A549 (cell line): Measurements from ENCODE around the gene GLIS1. TPM values are rescaled to one million over a fixed set of nuclear protein-coding genes. Genes with fewer than 3 reads are reported as not detected.

Experiments used
- ATAC-seq, 2 experiments: fragments of 200-7000 bp in 1 of 2; fragments of >200 bp in 1 of 2; cut with Nextera tagmentation in 1 of 2; cut with Tn5 transposase in 1 of 2; 3 replicates each; pipeline versions ENCODE4 v1.8.0 to v1.9.1; 2018 to 2020; ENCODE audit warnings: mild to moderate bottlenecking in 1 of 2, moderate library complexity in 1 of 2
- CTCF ChIA-PET: fragments of 300-600 bp; sonication (Branson Sonifier 250); formaldehyde crosslinking; extraction: SDS; loops from one replicate; lab custom pipeline; 2021; ENCODE audit warnings: antibody characterized with exemption, inconsistent platforms; lab: Yijun Ruan, JAX
- POLR2A ChIA-PET: fragments of 350-600 bp; formaldehyde crosslinking; extraction: SDS; loops from one replicate; lab custom pipeline; 2021; ENCODE audit warnings: antibody characterized with exemption, inconsistent platforms; lab: Yijun Ruan, JAX
- DNase-seq, 2 experiments: peaks; one replicate each; pipeline versions ENCODE4 v3.0.0 to v3.0.0-alpha.2; 2011 to 2016; ENCODE audit warnings: low read depth in 1 of 2, low spot score in 1 of 2
- FAIRE-seq: peaks from 2 replicates; lab custom pipeline; 2011; peaks lifted over from hg19 to GRCh38; lab: Jason Lieb, UNC
- H3K27ac ChIP-seq, 2 experiments: fragments of >200 bp; sonication (Bioruptor Twin); formaldehyde crosslinking; 3 replicates each; pipeline ENCODE4 v1.5.1; 2016 to 2017
- H3K4me1 ChIP-seq: fragments of >200 bp; sonication (Bioruptor Twin); formaldehyde crosslinking; 3 replicates; pipeline ENCODE4 v1.6.1; 2016
- H3K4me2 ChIP-seq: fragments of >200 bp; sonication (Bioruptor Twin); formaldehyde crosslinking; 3 replicates; pipeline ENCODE4 v1.6.1; 2016
- H3K4me3 ChIP-seq: fragments of >200 bp; sonication (Bioruptor Twin); formaldehyde crosslinking; 3 replicates; pipeline ENCODE4 v1.5.1; 2016
- H3K9me3 ChIP-seq: fragments of >200 bp; sonication (Bioruptor Twin); formaldehyde crosslinking; 3 replicates; pipeline ENCODE4 v1.6.1; 2016
- ATOH8 ChIP-seq: fragments of 250-450 bp; sonication (Bioruptor Pico); IDR thresholded peaks from 2 replicates; pipeline ENCODE4 v1.5.0; 2020; ENCODE audit warnings: low read depth, mild to moderate bottlenecking, moderate library complexity
- CBX2 ChIP-seq: fragments of 200-600 bp; sonication (generic); IDR thresholded peaks from 2 replicates; pipeline ENCODE4 v1.6.1; 2016; ENCODE audit warnings: low read depth, mild to moderate bottlenecking, borderline replicate concordance
- CBX8 ChIP-seq: fragments of 200-600 bp; sonication (generic); IDR thresholded peaks from 2 replicates; pipeline ENCODE4 v1.6.1; 2016
- CHD4 ChIP-seq: fragments of 200-600 bp; sonication (generic); IDR thresholded peaks from 2 replicates; pipeline ENCODE4 v1.6.1; 2016; ENCODE audit warnings: antibody characterized with exemption, mild to moderate bottlenecking, borderline replicate concordance
- CTCF ChIP-seq: fragments of >200 bp; sonication (Bioruptor Twin); formaldehyde crosslinking; IDR thresholded peaks from 3 replicates; pipeline ENCODE4 v1.5.1; 2016
- EHF ChIP-seq: fragments of 250-450 bp; sonication (Bioruptor Pico); IDR thresholded peaks from 2 replicates; pipeline ENCODE4 v1.5.0; 2020; ENCODE audit warnings: mild to moderate bottlenecking
- EP300 ChIP-seq, 2 experiments: fragments of >200 bp; sonication (Bioruptor Twin); formaldehyde crosslinking; IDR thresholded peaks; 2 replicates in 1 of 2; 3 replicates in 1 of 2; pipeline ENCODE4 v1.6.1; 2016 to 2017
- FOSB ChIP-seq: fragments of 250-450 bp; sonication (Bioruptor Pico); IDR thresholded peaks from 2 replicates; pipeline ENCODE4 v1.5.0; 2020; ENCODE audit warnings: mild to moderate bottlenecking, moderate library complexity
- FOSL2 ChIP-seq, 2 experiments: fragments of 450-650 bp in 1 of 2; fragments of >200 bp in 1 of 2; sonication (Bioruptor Twin) in 1 of 2; formaldehyde crosslinking; IDR thresholded peaks; 2 replicates each; pipeline versions ENCODE4 v1.5.0 to v1.6.1; 2016 to 2020; ENCODE audit warnings: mild to moderate bottlenecking in 1 of 2, moderate library complexity in 1 of 2
- HDAC2 ChIP-seq: fragments of 200-600 bp; sonication (generic); IDR thresholded peaks from 2 replicates; pipeline ENCODE4 v1.6.1; 2016
- HEYL ChIP-seq: fragments of 250-450 bp; sonication (Bioruptor Pico); IDR thresholded peaks from 2 replicates; pipeline ENCODE4 v1.8.0; 2021; ENCODE audit warnings: mild to moderate bottlenecking, moderate library complexity
- HOXB13 ChIP-seq: fragments of 250-450 bp; sonication (Bioruptor Pico); IDR thresholded peaks from 2 replicates; pipeline ENCODE4 v1.5.0; 2020; ENCODE audit warnings: low read depth, mild to moderate bottlenecking, moderate library complexity
- MAFK ChIP-seq: fragments of 450-650 bp; IDR thresholded peaks from 2 replicates; pipeline ENCODE4 v1.6.1; 2014; ENCODE audit not compliant: partially characterized antibody
- MAZ ChIP-seq: fragments of 150-350 bp; IDR thresholded peaks from 2 replicates; pipeline ENCODE4 v1.6.1; 2014; ENCODE audit warnings: antibody characterized with exemption, low read depth, low read length, borderline replicate concordance
- MYC ChIP-seq: IDR thresholded peaks from 2 replicates; pipeline ENCODE4 v1.6.1; 2012; ENCODE audit warnings: mild to moderate bottlenecking, inconsistent platforms, low read length, improper control_type of control experiment, borderline replicate concordance
- NFE2L2 ChIP-seq: fragments of 150-350 bp; conservative IDR thresholded peaks from 2 replicates; pipeline ENCODE4 v1.6.1; 2014; ENCODE audit warnings: low read length
- POLR2A ChIP-seq: IDR thresholded peaks from 2 replicates; pipeline ENCODE4 v1.6.1; 2012; ENCODE audit warnings: mild to moderate bottlenecking, low read length
- RAD21 ChIP-seq, 2 experiments: fragments of >200 bp in 1 of 2; sonication (Bioruptor Twin) in 1 of 2; formaldehyde crosslinking in 1 of 2; IDR thresholded peaks in 1 of 2; conservative IDR thresholded peaks in 1 of 2; 2 replicates in 1 of 2; 3 replicates in 1 of 2; pipeline ENCODE4 v1.6.1; 2012 to 2018; ENCODE audit warnings: inconsistent platforms in 1 of 2
- RNF2 ChIP-seq: fragments of 200-600 bp; sonication (generic); IDR thresholded peaks from 2 replicates; pipeline ENCODE4 v1.6.1; 2016; ENCODE audit warnings: low read depth, mild to moderate bottlenecking, antibody characterized with exemption, moderate library complexity, borderline replicate concordance
- whole genome bisulfite sequencing: methylation state at CpG from one replicate; pipeline ENCODE4 v1.1.6; 2017; ENCODE audit errors: missing lambda C conversion rate; 5-methylcytosine and 5-hydroxymethylcytosine counted together
- polyA plus RNA-seq, 4 experiments: library from polyadenylated mRNA; depleted of rRNA in 3 of 4; stranded (reverse); fragments of >200 nt; fragmentation: RNase III in 1 of 4; extraction: RNeasy Plus Mini Kit Qiagen cat#74134 plus additional on column Dnase treatment in 1 of 4; gene quantifications; 2 replicates in 3 of 4; 3 replicates in 1 of 4; pipeline ENCODE4 v1.2.3, GENCODE V29; 2011 to 2017
- TF ChIP-seq, protein P1 (sequence below): IDR thresholded peaks from 2 replicates; pipeline ENCODE4 v1.6.1; 2012; ENCODE audit warnings: low read depth, borderline replicate concordance
- TF ChIP-seq, protein P2 (sequence below): fragments of 150-350 bp; IDR thresholded peaks from 2 replicates; pipeline ENCODE4 v1.6.1; 2014; ENCODE audit warnings: low read depth, mild to moderate bottlenecking, low read length
- TF ChIP-seq, protein P3 (sequence below): fragments of >200 bp; sonication (Bioruptor Twin); formaldehyde crosslinking; IDR thresholded peaks from 2 replicates; pipeline ENCODE4 v1.6.1; 2016

Gene GLIS1
- polyA plus RNA-seq, 2 of the 4 experiments (the other 2 are of a cell fraction) = 0.04 TPM; not detected in 1

- TF ChIP-seq EHF = no peak
- no peak for TF ChIP-seq MYC
- no peak for TF ChIP-seq FOSL2 (IDR thresholded peaks at IDR 0.05)
- TF ChIP-seq FOSL2 (CRISPR knock-in tag; IDR thresholded peaks at IDR 0.05) = no peak
- TF ChIP-seq, protein P1, sequence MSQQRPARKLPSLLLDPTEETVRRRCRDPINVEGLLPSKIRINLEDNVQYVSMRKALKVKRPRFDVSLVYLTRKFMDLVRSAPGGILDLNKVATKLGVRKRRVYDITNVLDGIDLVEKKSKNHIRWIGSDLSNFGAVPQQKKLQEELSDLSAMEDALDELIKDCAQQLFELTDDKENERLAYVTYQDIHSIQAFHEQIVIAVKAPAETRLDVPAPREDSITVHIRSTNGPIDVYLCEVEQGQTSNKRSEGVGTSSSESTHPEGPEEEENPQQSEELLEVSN = no peak
- no peak for TF ChIP-seq NFE2L2
- CTCF ChIA-PET = no interaction called here
- Histone ChIP-seq H3K4me2 (no peak overlapping the region), H3K4me3 (no peak overlapping the region), H3K4me1 (no peaks in the 10 kb centered on the region), H3K9me3 (no peaks in the 10 kb centered on the region), H3K27ac (no peak overlapping the region)
- no peak for DNase-seq
- FAIRE-seq = no peak
- ATAC-seq = no peak
- whole genome bisulfite sequencing = 74% methylated on average over 7 of the region's 15 CpGs
- POLR2A ChIA-PET = no interaction called here
These were observed 178.1 kb downstream of the GLIS1 start for GRCh38 chr1:53560581-53561502.

DNA sequence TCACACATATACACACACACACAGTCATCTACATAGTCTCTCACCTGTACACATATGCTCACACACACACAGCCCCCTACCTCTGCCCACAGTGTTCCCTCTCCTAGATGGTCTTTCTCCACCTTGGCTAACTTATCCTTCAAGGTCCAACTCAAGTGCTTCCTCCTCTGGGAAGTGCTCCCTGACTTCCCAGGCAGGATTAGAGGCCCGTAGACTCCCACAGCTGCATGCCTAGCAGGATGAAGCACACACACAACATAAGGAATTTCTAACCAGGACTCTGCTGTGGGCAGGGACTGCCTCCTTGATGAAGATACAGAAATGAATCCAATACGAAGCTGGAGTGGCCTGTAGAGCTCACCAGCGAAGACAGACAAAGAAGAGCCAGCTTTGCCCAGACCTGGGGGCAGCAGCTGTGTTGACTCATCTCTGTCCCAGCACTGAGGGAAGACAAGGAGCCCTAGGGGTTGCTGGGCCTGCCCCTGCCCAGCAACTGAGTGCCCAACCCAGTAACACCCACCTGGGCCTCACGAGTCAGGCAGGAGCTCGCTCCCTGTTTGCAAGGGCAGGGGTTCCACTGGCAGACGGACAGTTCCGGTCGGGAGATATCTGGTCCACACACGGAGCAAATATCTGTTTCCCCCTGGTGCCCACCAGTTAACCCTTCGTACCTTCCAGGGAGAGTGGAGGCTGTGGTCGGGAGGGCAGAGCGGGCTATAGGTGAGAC lies 178.9 kb downstream of the GLIS1 start:
- ATAC-seq (no peak), FAIRE-seq (no peak), DNase-seq (no peak)
- Histone ChIP-seq H3K4me1 (no peaks in the 10 kb centered on the region), H3K9me3 (no peaks in the 10 kb centered on the region), H3K4me3 (no peak overlapping the region), H3K4me2 (no peak overlapping the region), H3K27ac (no peak overlapping the region)
- WGBS = 63% methylated on average over 6 of the region's 12 CpGs
- no peak for TF ChIP-seq EHF
- POLR2A ChIA-PET = no interaction called here
- CTCF ChIA-PET = no interaction called here

DNA sequence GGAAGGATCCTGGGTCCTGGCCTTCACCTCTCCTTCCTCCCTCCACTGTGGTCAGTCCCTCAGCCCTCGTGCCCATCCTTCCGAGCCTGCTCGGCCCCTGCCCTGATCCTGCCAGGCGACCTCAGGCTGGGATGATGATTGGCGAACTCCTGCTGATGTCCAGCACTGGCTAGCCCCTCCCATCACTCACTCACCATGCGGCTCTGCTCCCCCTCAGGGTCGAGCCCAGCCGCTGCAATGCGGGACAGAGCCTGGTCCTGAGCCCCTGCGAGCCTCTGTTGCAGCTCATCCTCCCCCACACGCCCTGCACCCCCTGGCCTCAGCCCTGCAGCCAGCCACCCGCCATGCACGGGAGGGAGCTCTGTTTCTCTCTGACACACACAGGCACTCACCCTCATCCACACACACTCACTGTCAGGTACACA lies 179.6 kb downstream of the GLIS1 start:
- H3K27ac ChIP-seq = no peak overlapping the region
- DNase-seq = no peak
- ATAC-seq = no peak
- no peaks in the 10 kb centered on the region for H3K4me1 ChIP-seq
- TF ChIP-seq CBX8 (no peak), CHD4 (no peak), MAFK (no peak), CBX2 (no peak), FOSB (CRISPR knock-in tag) (no peak), MAZ (no peak), RNF2 (no peak), HDAC2 (no peak)
- POLR2A ChIA-PET = no interaction called here
- FAIRE-seq = no peak
- no peak overlapping the region for H3K4me2 ChIP-seq
- WGBS = 77% methylated on average over 10 of the region's 13 CpGs
- no peak overlapping the region for H3K4me3 ChIP-seq
- CTCF ChIA-PET = no interaction called here
- H3K9me3 ChIP-seq = no peaks in the 10 kb centered on the region

DNA sequence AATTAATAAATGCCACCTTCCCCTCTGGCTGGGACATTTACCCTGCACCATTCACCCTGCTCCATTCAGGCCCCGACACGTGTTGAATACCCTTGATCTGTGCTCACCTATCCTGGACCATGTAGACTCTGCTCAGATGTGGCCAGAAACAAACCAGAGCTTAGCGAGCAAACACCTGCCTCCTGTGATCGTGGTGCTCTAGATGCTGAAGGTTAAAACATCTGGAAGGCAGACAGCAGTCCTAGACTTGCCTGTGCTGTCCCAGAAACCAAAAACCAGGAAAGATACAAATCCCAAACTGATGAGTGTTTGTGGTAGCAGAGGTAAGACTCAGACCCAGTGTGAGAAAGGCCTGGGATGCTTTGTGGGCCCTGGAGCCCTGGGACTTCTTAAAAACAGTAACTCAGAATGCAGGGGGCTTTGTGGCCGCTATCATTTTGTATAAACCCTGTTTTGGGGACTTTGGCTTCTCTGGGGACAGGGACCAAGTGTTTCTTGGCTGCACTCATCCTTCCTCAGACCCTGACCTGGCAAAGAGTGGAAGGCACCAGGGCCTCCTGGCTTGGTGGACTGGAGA lies 180.1 kb downstream of the GLIS1 start:
- CTCF ChIA-PET = no interaction called here
- WGBS = 76% methylated on average over 4 of the region's 5 CpGs
- DNase-seq (no peak), FAIRE-seq (no peak), ATAC-seq (no peak)
- no peak overlapping the region for H3K4me2 ChIP-seq
- POLR2A ChIA-PET = no interaction called here
- no peaks in the 10 kb centered on the region for H3K4me1 ChIP-seq
- no peak overlapping the region for H3K27ac ChIP-seq
- H3K4me3 ChIP-seq = no peak overlapping the region
- no peaks in the 10 kb centered on the region for H3K9me3 ChIP-seq
- TF ChIP-seq, protein P2, sequence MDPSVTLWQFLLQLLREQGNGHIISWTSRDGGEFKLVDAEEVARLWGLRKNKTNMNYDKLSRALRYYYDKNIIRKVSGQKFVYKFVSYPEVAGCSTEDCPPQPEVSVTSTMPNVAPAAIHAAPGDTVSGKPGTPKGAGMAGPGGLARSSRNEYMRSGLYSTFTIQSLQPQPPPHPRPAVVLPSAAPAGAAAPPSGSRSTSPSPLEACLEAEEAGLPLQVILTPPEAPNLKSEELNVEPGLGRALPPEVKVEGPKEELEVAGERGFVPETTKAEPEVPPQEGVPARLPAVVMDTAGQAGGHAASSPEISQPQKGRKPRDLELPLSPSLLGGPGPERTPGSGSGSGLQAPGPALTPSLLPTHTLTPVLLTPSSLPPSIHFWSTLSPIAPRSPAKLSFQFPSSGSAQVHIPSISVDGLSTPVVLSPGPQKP = no peak
- no peak for TF ChIP-seq CTCF
- no peak for TF ChIP-seq ATOH8
- TF ChIP-seq FOSL2 (IDR thresholded peaks at IDR 0.05) = no peak
- TF ChIP-seq FOSL2 (CRISPR knock-in tag; IDR thresholded peaks at IDR 0.05) = no peak
- no peak for TF ChIP-seq RAD21 (conservative IDR thresholded peaks at IDR 0.05 in 1 of 2, IDR thresholded peaks at IDR 0.05 in 1 of 2)
- no peak for TF ChIP-seq EP300 (IDR thresholded peaks at IDR 0.05)
- TF ChIP-seq HOXB13 (CRISPR knock-in tag) = no peak
- TF ChIP-seq HEYL (CRISPR knock-in tag) = no peak
- TF ChIP-seq POLR2A = no peak
- TF ChIP-seq, protein P3, sequence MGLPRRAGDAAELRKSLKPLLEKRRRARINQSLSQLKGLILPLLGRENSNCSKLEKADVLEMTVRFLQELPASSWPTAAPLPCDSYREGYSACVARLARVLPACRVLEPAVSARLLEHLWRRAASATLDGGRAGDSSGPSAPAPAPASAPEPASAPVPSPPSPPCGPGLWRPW = no peak
- TF ChIP-seq, protein P1 = no peak
